Prostate gland (tissue), 2 donors: ENCODE data around the gene PTGER1. TPM values are rescaled to one million over a fixed set of nuclear protein-coding genes. Genes with fewer than 3 reads are reported as not detected.

Experiments used
- DNase-seq: peaks from one replicate; pipeline ENCODE4 v3.0.0-alpha.2; 2019; ENCODE audit warnings: low spot score
- H3K27ac ChIP-seq, 2 donors: fragments of 200-600 bp; sonication (generic); 2 replicates each; pipeline ENCODE4 v1.5.1; 2017 to 2019
- H3K27me3 ChIP-seq: fragments of 200-600 bp; sonication (generic); replicated peaks from 2 replicates; pipeline ENCODE4 v1.5.1; 2019; ENCODE audit not compliant: insufficient read depth
- H3K36me3 ChIP-seq, 2 donors: fragments of 200-600 bp; sonication (generic); 1 replicate in 1 of 2; 2 replicates in 1 of 2; pipeline versions ENCODE4 v1.5.1 to v1.8.1; 2017 to 2019
- H3K4me1 ChIP-seq: fragments of 200-600 bp; sonication (generic); replicated peaks from 2 replicates; pipeline ENCODE4 v1.5.1; 2019
- H3K4me3 ChIP-seq, 2 donors: fragments of 200-600 bp; sonication (generic); 2 replicates each; pipeline ENCODE4 v1.5.1; 2017 to 2019
- H3K9me3 ChIP-seq: fragments of 200-600 bp; sonication (generic); 2 replicates; pipeline ENCODE4 v1.5.1; 2017
- CTCF ChIP-seq, 4 experiments: fragments of 200-600 bp in 2 of 4; fragments of 450-650 bp in 2 of 4; sonication (generic) in 2 of 4; IDR thresholded peaks; 1 replicate in 3 of 4; 2 replicates in 1 of 4; pipeline ENCODE4 v1.5.1; 2016 to 2019; ENCODE audit warnings: antibody characterized with exemption in 4 of 4, mild to moderate bottlenecking in 2 of 4, moderate library complexity in 2 of 4
- POLR2A ChIP-seq: fragments of 450-650 bp; IDR thresholded peaks from one replicate; pipeline ENCODE4 v1.6.1; 2016; ENCODE audit warnings: antibody characterized with exemption, mild to moderate bottlenecking
- POLR2AphosphoS5 ChIP-seq: sonication (generic); formaldehyde crosslinking; IDR thresholded peaks from one replicate; pipeline ENCODE4 v1.6.1; 2017; ENCODE audit warnings: antibody characterized with exemption
- WGBS: methylation state at CpG from one replicate; pipeline ENCODE4 v1.1.5; 2018; 5-methylcytosine and 5-hydroxymethylcytosine counted together
- intact Hi-C: fragments of 100-400 bp; cut with DNase I; formaldehyde crosslinking; loops from one replicate; pipeline ENCODE4 v1.14.2; 2022
- total RNA-seq, 2 donors: library from RNA; depleted of rRNA; stranded (reverse); fragments of >200 nt; gene quantifications; one replicate each; pipeline ENCODE4 v1.1.0, GENCODE V29; 2016

PTGER1 gene
- total RNA-seq, 2 donors from 2014 or later: 1.0 TPM; not detected in 1

DNA sequence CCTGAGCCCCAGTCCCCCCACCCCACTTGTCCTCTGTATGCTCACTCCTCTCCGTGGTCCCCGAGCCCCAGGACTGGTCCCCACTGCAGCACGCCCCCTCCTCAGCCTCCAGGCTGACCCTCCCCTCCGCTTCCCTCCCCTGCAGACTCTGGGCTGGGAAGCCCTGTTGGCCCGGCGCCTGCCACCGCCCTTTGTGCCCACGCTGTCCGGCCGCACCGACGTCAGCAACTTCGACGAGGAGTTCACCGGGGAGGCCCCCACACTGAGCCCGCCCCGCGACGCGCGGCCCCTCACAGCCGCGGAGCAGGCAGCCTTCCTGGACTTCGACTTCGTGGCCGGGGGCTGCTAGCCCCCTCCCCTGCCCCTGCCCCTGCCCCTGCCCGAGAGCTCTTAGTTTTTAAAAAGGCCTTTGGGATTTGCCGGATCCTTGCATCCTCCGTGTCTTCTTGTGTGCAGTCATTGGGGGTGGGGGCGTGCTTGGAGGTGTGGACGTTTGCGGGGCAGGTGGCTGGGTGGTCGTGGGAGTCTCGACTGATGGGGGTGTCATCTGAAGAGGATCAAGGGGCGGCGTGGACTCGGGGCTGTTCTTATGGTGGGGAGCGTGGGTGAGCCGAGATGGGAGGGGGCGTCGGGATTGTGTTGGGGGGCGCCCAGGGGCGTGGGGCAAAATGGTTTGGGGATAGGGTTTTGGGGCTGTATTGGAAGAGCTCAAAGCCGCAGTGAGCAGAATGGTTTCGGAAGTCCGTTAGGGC lies 3.5 kb downstream of the PTGER1 start:
- no peak overlapping the region for H3K27ac ChIP-seq
- no peaks in the 10 kb centered on the region for H3K36me3 ChIP-seq
- no peak for TF ChIP-seq POLR2A
- TF ChIP-seq POLR2AphosphoS5: no peak
- TF ChIP-seq CTCF (IDR thresholded peaks at IDR 0.05): no peak
- WGBS: 78% methylated on average over 46 of the region's 46 CpGs
- H3K27me3 ChIP-seq: no peaks in the 10 kb centered on the region
- peaks cover 10% of the 10 kb centered on the region for H3K4me1 ChIP-seq
- intact Hi-C loops: loop anchor here (10.0 kb wide), 1 partner anchor 327 kb away; no protein-coding TSS in a partner anchor
- H3K4me3 ChIP-seq: no peak overlapping the region
- H3K9me3 ChIP-seq: no peaks in the 10 kb centered on the region
- DNase-seq: no peak

- Histone ChIP-seq H3K27ac (no peak overlapping the region), H3K36me3 (no peaks in the 10 kb centered on the region), H3K9me3 (no peaks in the 10 kb centered on the region), H3K4me3 (no peak overlapping the region), H3K4me1 (peaks cover 10% of the 10 kb centered on the region), H3K27me3 (no peaks in the 10 kb centered on the region)
- intact Hi-C loops: loop anchor here (10.0 kb wide), 1 partner anchor 325 kb away; no protein-coding TSS in a partner anchor
- DNase-seq: no peak
- TF ChIP-seq POLR2A (no peak), POLR2AphosphoS5 (no peak), CTCF (IDR thresholded peaks at IDR 0.05) (no peak)
- WGBS: 82% methylated on average over 32 of the region's 32 CpGs
Measured at GRCh38 chr19:14470031-14470876, 4.9 kb downstream of the PTGER1 start.

- Histone ChIP-seq H3K9me3 (no peaks in the 10 kb centered on the region), H3K4me1 (peaks cover 6% of the 10 kb centered on the region), H3K4me3 (no peak overlapping the region), H3K36me3 (peaks cover 9 to 10% of the 10 kb centered on the region in 2 donors), H3K27me3 (no peaks in the 10 kb centered on the region), H3K27ac (no peak overlapping the region)
- no peak for DNase-seq
- intact Hi-C loops: no loop called here
- WGBS: 63% methylated on average over 9 of the region's 9 CpGs
- TF ChIP-seq POLR2A (no peak), CTCF (IDR thresholded peaks at IDR 0.05) (no peak), POLR2AphosphoS5 (no peak)
Measured at GRCh38 chr19:14467816-14468215, 7.3 kb downstream of the PTGER1 start.

DNA sequence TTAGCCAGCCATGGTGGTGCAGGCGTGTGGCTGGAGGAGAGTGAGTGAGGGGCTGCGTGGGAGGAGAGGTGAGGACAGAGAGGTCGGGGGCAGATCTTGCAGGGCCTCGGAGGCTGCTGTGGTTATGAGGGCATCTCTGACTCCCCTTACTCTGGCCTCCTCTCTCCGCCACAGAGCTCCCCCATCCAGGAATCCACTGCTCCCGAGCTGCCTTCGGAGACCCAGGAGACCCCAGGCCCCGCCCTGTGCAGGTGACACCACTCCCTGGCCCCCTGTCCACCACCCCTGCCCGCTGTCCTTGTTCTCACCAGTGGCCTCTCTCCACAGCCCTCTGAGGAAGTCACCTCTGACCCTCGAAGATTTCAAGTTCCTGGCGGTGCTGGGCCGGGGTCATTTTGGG lies 7.8 kb downstream of the PTGER1 start:
- WGBS: 84% methylated on average over 12 of the region's 12 CpGs
- Histone ChIP-seq H3K9me3 (no peaks in the 10 kb centered on the region), H3K27ac (no peak overlapping the region), H3K27me3 (no peaks in the 10 kb centered on the region), H3K4me1 (peaks cover 2% of the 10 kb centered on the region), H3K36me3 (peaks cover 9 to 10% of the 10 kb centered on the region in 2 donors), H3K4me3 (no peak overlapping the region)
- no peak for DNase-seq
- no peak for TF ChIP-seq CTCF (IDR thresholded peaks at IDR 0.05)
- TF ChIP-seq POLR2A: no peak
- TF ChIP-seq POLR2AphosphoS5: no peak
- intact Hi-C loops: no loop called here
